Measurements from ENCODE around the gene LPCAT4.

GRCh38 chr15:34342737-34343575 lies 24.0 kb downstream of the LPCAT4 start, which contains the start of the genes NOP10 and NUTM1:
- TF ChIP-seq CTCF (IDR thresholded peaks at IDR 0.05 in 4 of 5, conservative IDR thresholded peaks at IDR 0.05 in 1 of 5) (peak; percentile 93 to 97 (median 94)), POLR2A (IDR thresholded peaks at IDR 0.05) (peak; percentile 67 to 72)

Measured in gastrocnemius medialis (tissue), 4 donors.